Psoas muscle (tissue), 8 donors: ENCODE data around the gene TMEM252. TPM values are rescaled to one million over a fixed set of nuclear protein-coding genes. Genes with fewer than 3 reads are reported as not detected.

Source experiments
- ATAC-seq, 4 donors: fragments of 200-7000 bp; cut with Tn5 transposase; one replicate each; pipeline ENCODE4 v1.9.1; 2020; ENCODE audit warnings: moderate library complexity in 3 of 4, mild to moderate bottlenecking in 2 of 4
- DNase-seq, 2 donors: peaks; one replicate each; pipeline ENCODE4 v3.0.0-alpha.2; 2020
- H3K27ac ChIP-seq: fragments of 200-600 bp; one replicate; pipeline ENCODE4 v1.8.0; 2022
- H3K27me3 ChIP-seq, 3 donors: fragments of 200-600 bp in 1 of 3; one replicate each; pipeline versions ENCODE4 v1.6.1 to v1.8.0; 2013 to 2022; ENCODE audit warnings: low read length in 2 of 3, mild to moderate bottlenecking in 2 of 3, moderate library complexity in 1 of 3; ENCODE audit not compliant: insufficient read depth in 3 of 3
- H3K36me3 ChIP-seq, 2 donors: fragments of 200-600 bp in 1 of 2; one replicate each; pipeline versions ENCODE4 v1.6.1 to v1.8.0; 2013 to 2022; ENCODE audit warnings: low read depth in 1 of 2, mild to moderate bottlenecking in 1 of 2, moderate library complexity in 1 of 2; ENCODE audit not compliant: insufficient read depth in 1 of 2
- H3K4me1 ChIP-seq: fragments of 200-600 bp; one replicate; pipeline ENCODE4 v1.8.0; 2022
- H3K4me3 ChIP-seq: fragments of 200-600 bp; one replicate; pipeline ENCODE4 v1.8.0; 2022; ENCODE audit warnings: mild to moderate bottlenecking
- H3K9me3 ChIP-seq: fragments of 200-600 bp; one replicate; pipeline ENCODE4 v1.8.0; 2022
- CTCF ChIP-seq: fragments of 200-600 bp; IDR thresholded peaks from one replicate; pipeline ENCODE4 v1.8.0; 2022; ENCODE audit warnings: antibody characterized with exemption
- WGBS, 3 donors: extraction: QIAGEN DNeasy Blood & Tissue Kit; methylation state at CpG; one replicate each; pipeline versions ENCODE4 v1.1.6 to v1.1.7; 2013; 5-methylcytosine and 5-hydroxymethylcytosine counted together
- intact Hi-C, 2 donors: fragments of 100-400 bp; cut with DNase I; formaldehyde crosslinking; loops; one replicate each; pipeline versions ENCODE4 v1.11.0 to v1.14.2; 2022
- long read RNA-seq, 2 donors: library from polyadenylated mRNA; unstranded; transcript quantifications; one replicate each; pipeline ENCODE4 v2.0.0, GENCODE V29; 2021
- polyA plus RNA-seq, 3 donors: library from polyadenylated mRNA; stranded (reverse); fragments of 200-250 nt; gene quantifications; one replicate each; pipeline ENCODE4 v1.2.3, GENCODE V29; 2013
- total RNA-seq, 4 donors: library from RNA; stranded (reverse); fragmentation: NEBNext Ultra II Directional in 2 of 4; extraction: Animal tissue kit (Norgen Biotek cat#: 25700) in 2 of 4; gene quantifications; one replicate each; pipeline versions ENCODE4 v1.2.1 to v1.2.4, GENCODE V29; 2021 to 2023
- donor health status: healthy with polysubstance abuse.
- donor health status: DM: no; HTN: no; CAD: no; lungs with moderate emphysema.
- donor health status: Bipolar disorder and iron deficiency.
- donor health status: healthy.
- donor health status: DM: yes; HTN: yes; CAD: no.
- donor health status: DM: no; HTN: no; CAD: no.
- donor health status: DM: no; HTN: no; CAD: no.
- donor health status: DM: yes; HTN: yes; CAD: no.

Gene TMEM252
- not detected for total RNA-seq
- polyA plus RNA-seq = not detected
- long read RNA-seq, donor 1 = 0 reads
- long read RNA-seq, donor 2 = 0 reads

- Histone ChIP-seq H3K4me3 (no peak within 1 kb of the TSS), H3K4me1 (peaks cover 18% of the 10 kb centered on the region), H3K27me3 (no peaks in the 10 kb centered on the region), H3K27ac (no peak within 1 kb of the TSS), H3K9me3 (no peaks in the 10 kb centered on the region), H3K36me3 (no peaks in the 10 kb centered on the region)
- intact Hi-C loops = no loop called here
- no peak for ATAC-seq
- WGBS, 3 donors = 34 to 41% (median 40%) methylated on average over 8 of the region's 8 CpGs
- no peak for TF ChIP-seq CTCF
- DNase-seq = no peak
Observed at GRCh38 chr9:68540712-68541535, at the start of gene TMEM252. Gene TMEM252 (minus strand): TSS chr9:68540883. CDS start chr9:68540814, 69 bp downstream.

GRCh38 chr9:68585034-68585761 is 44.5 kb upstream of the TMEM252 start:
- Histone ChIP-seq H3K27me3 (no peaks in the 10 kb centered on the region), H3K4me1 (no peaks in the 10 kb centered on the region), H3K27ac (no peak overlapping the region), H3K4me3 (no peak overlapping the region), H3K9me3 (no peaks in the 10 kb centered on the region), H3K36me3 (no peaks in the 10 kb centered on the region)
- intact Hi-C loops = loop anchor here (1.0 to 5.0 kb wide), 4 partner anchors 256 to 414 kb away; no protein-coding TSS in a partner anchor
- DNase-seq = no peak
- TF ChIP-seq CTCF = no peak
- 74 to 81% (median 77%) methylated on average over 19 of the region's 19 CpGs for WGBS, 3 donors
- ATAC-seq = peak in 1 of 4 donors; percentile 44

GRCh38 chr9:68584189-68585033 is 43.7 kb upstream of the TMEM252 start:
- peak; percentile 96 to 99 (median 98) for ATAC-seq
- Histone ChIP-seq H3K36me3 (no peaks in the 10 kb centered on the region), H3K4me1 (no peaks in the 10 kb centered on the region), H3K27me3 (no peaks in the 10 kb centered on the region), H3K27ac (no peak overlapping the region), H3K9me3 (no peaks in the 10 kb centered on the region), H3K4me3 (no peak overlapping the region)
- intact Hi-C loops = loop anchor here (1.0 to 5.0 kb wide), 5 partner anchors 256 to 418 kb away; no protein-coding TSS in a partner anchor
- DNase-seq = peak; percentile 65 to 85
- 21 to 24% (median 22%) methylated on average over 16 of the region's 16 CpGs for WGBS, 3 donors
- peak; percentile 99 for TF ChIP-seq CTCF

GRCh38 chr9:68581696-68582095 is 41.0 kb upstream of the TMEM252 start:
- no peaks in the 10 kb centered on the region for H3K27me3 ChIP-seq
- no peak overlapping the region for H3K27ac ChIP-seq
- no peak for DNase-seq
- H3K4me1 ChIP-seq = no peaks in the 10 kb centered on the region
- 84 to 95% (median 93%) methylated on average over 3 of the region's 3 CpGs for WGBS, 3 donors
- H3K4me3 ChIP-seq = no peak overlapping the region
- H3K9me3 ChIP-seq = no peaks in the 10 kb centered on the region
- no peaks in the 10 kb centered on the region for H3K36me3 ChIP-seq
- ATAC-seq = no peak
- TF ChIP-seq CTCF = no peak
- intact Hi-C loops = loop anchor here in 1 of 2 donors (5.0 kb wide), 1 partner anchor 421 kb away; no protein-coding TSS in a partner anchor
